Mesenchymal stem cell (in vitro differentiated cells and primary cell): Measurements from ENCODE around the gene TMEM98.
A peak's percentile ranks its signal among the peaks of the same experiment; 100 is the strongest.
"Not testable (repeated sequence)": the region's sequence is repeated elsewhere in the genome, so short reads cannot be mapped to it uniquely, and the experiment has no call there.

Experiments
- DNase-seq: peaks from one replicate; pipeline ENCODE4 v3.0.0-alpha.2; 2013
- H2AFZ ChIP-seq: one replicate; pipeline ENCODE4 v1.6.1; 2013; ENCODE audit warnings: low read depth, mild to moderate bottlenecking, control low read depth, inconsistent platforms, low read length, moderate library complexity
- H2AK5ac ChIP-seq: 2 replicates; pipeline ENCODE4 v1.6.1; 2013; ENCODE audit warnings: low read length, moderate library complexity, mild to moderate bottlenecking, inconsistent platforms; ENCODE audit not compliant: severe bottlenecking
- H2BK120ac ChIP-seq: one replicate; pipeline ENCODE4 v1.6.1; 2013; ENCODE audit warnings: low read depth, mild to moderate bottlenecking, inconsistent platforms, low read length, moderate library complexity
- H2BK12ac ChIP-seq, 2 experiments: one replicate each; pipeline ENCODE4 v1.6.1; 2013; ENCODE audit warnings: inconsistent platforms in 2 of 2, low read length in 2 of 2, mild to moderate bottlenecking in 2 of 2, moderate library complexity in 2 of 2, control low read depth in 1 of 2
- H2BK15ac ChIP-seq: one replicate; pipeline ENCODE4 v1.6.1; 2013; ENCODE audit warnings: mild to moderate bottlenecking, low read depth, inconsistent platforms; ENCODE audit not compliant: poor library complexity, severe bottlenecking
- H2BK5ac ChIP-seq: 2 replicates; pipeline ENCODE4 v1.6.1; 2013; ENCODE audit warnings: low read depth, mild to moderate bottlenecking, low read length, control low read depth, inconsistent platforms; ENCODE audit not compliant: poor library complexity, severe bottlenecking
- H3K14ac ChIP-seq, 2 experiments: one replicate each; pipeline ENCODE4 v1.6.1; 2013; ENCODE audit warnings: inconsistent platforms in 2 of 2, low read length in 2 of 2, control low read depth in 1 of 2, mild to moderate bottlenecking in 1 of 2, moderate library complexity in 1 of 2
- H3K18ac ChIP-seq, 2 experiments: one replicate each; pipeline ENCODE4 v1.6.1; 2013; ENCODE audit warnings: inconsistent platforms in 2 of 2, low read length in 2 of 2, control low read depth in 1 of 2, low read depth in 1 of 2, mild to moderate bottlenecking in 1 of 2
- H3K23ac ChIP-seq, 2 experiments: one replicate each; pipeline ENCODE4 v1.6.1; 2013; ENCODE audit warnings: inconsistent platforms in 2 of 2, low read length in 2 of 2, mild to moderate bottlenecking in 2 of 2, moderate library complexity in 2 of 2, control low read depth in 1 of 2
- H3K27ac ChIP-seq: 2 replicates; pipeline ENCODE4 v1.5.1; 2013; ENCODE audit warnings: mild to moderate bottlenecking, moderate library complexity, low read length, control low read depth, inconsistent platforms; ENCODE audit not compliant: poor library complexity, severe bottlenecking
- H3K27me3 ChIP-seq, 2 experiments: 2 replicates each; pipeline versions ENCODE4 v1.6.1 to v1.7.0; 2013; ENCODE audit warnings: low read length in 2 of 2, mild to moderate bottlenecking in 2 of 2, moderate library complexity in 2 of 2, control low read depth in 1 of 2, inconsistent platforms in 1 of 2; ENCODE audit not compliant: control insufficient read depth in 1 of 2, insufficient read depth in 1 of 2
- H3K36me3 ChIP-seq, 2 experiments: 2 replicates each; pipeline versions ENCODE4 v1.6.1 to v1.7.0; 2013; ENCODE audit warnings: low read length in 2 of 2, control low read depth in 1 of 2, inconsistent platforms in 1 of 2, low read depth in 1 of 2, mild to moderate bottlenecking in 1 of 2; ENCODE audit not compliant: insufficient read depth in 2 of 2, control insufficient read depth in 1 of 2
- H3K4ac ChIP-seq, 2 experiments: one replicate each; pipeline ENCODE4 v1.6.1; 2013; ENCODE audit warnings: inconsistent platforms in 2 of 2, low read length in 2 of 2, mild to moderate bottlenecking in 2 of 2, moderate library complexity in 2 of 2, control low read depth in 1 of 2, low read depth in 1 of 2
- H3K4me1 ChIP-seq: 2 replicates; pipeline ENCODE4 v1.6.1; 2013; ENCODE audit warnings: low read depth, low read length, control low read depth; ENCODE audit not compliant: control insufficient read depth, insufficient read depth
- H3K4me2 ChIP-seq: 2 replicates; pipeline ENCODE4 v1.6.1; 2013; ENCODE audit warnings: low read length, mild to moderate bottlenecking, inconsistent platforms; ENCODE audit not compliant: poor library complexity, severe bottlenecking
- H3K4me3 ChIP-seq, 2 experiments: 2 replicates each; pipeline versions ENCODE4 v1.5.1 to v1.7.0; 2013; ENCODE audit warnings: low read length in 2 of 2, mild to moderate bottlenecking in 2 of 2, control low read depth in 1 of 2, low read depth in 1 of 2; ENCODE audit not compliant: insufficient read depth in 1 of 2
- H3K79me1 ChIP-seq: replicated peaks from 2 replicates; pipeline ENCODE4 v1.6.1; 2013; ENCODE audit warnings: mild to moderate bottlenecking, control low read depth, low read length, inconsistent platforms; ENCODE audit not compliant: poor library complexity, severe bottlenecking
- H3K9ac ChIP-seq: 2 replicates; pipeline ENCODE4 v1.7.0; 2013; ENCODE audit warnings: mild to moderate bottlenecking, low read length, moderate library complexity
- H3K9me3 ChIP-seq: 2 replicates; pipeline ENCODE4 v1.7.0; 2013; ENCODE audit warnings: mild to moderate bottlenecking, low read length; ENCODE audit not compliant: control insufficient read depth
- H4K8ac ChIP-seq: one replicate; pipeline ENCODE4 v1.6.1; 2013; ENCODE audit warnings: inconsistent platforms, mild to moderate bottlenecking, low read length, moderate library complexity
- H4K91ac ChIP-seq: one replicate; pipeline ENCODE4 v1.6.1; 2013; ENCODE audit warnings: mild to moderate bottlenecking, low read length, inconsistent platforms
- WGBS: methylation state at CpG from one replicate; pipeline ENCODE4 v1.1.7; 2013; ENCODE audit warnings: mixed read lengths; 5-methylcytosine and 5-hydroxymethylcytosine counted together

TMEM98 gene

GRCh38 chr17:32926183-32926582 is 1.8 kb upstream of the TMEM98 start:
- H2AK5ac ChIP-seq = no peak overlapping the region
- H2BK5ac ChIP-seq = no peak overlapping the region
- H3K18ac ChIP-seq = no peak overlapping the region
- H3K14ac ChIP-seq = no peak overlapping the region
- peaks cover under 1 to 3% of the 10 kb centered on the region in 2 experiments for H3K36me3 ChIP-seq
- H4K91ac ChIP-seq = no peak overlapping the region
- peaks cover 3% of the 10 kb centered on the region for H3K79me1 ChIP-seq
- no peak overlapping the region for H2AFZ ChIP-seq
- no peak overlapping the region for H2BK15ac ChIP-seq
- no peaks in the 10 kb centered on the region for H3K9me3 ChIP-seq
- no peak overlapping the region for H3K9ac ChIP-seq
- WGBS = 98% methylated on average over 5 of the region's 5 CpGs
- no peak overlapping the region for H2BK120ac ChIP-seq
- peaks cover 6% of the 10 kb centered on the region for H3K4me1 ChIP-seq
- no peak overlapping the region for H2BK12ac ChIP-seq
- no peak overlapping the region for H3K4ac ChIP-seq
- no peaks in the 10 kb centered on the region for H3K27me3 ChIP-seq
- no peak overlapping the region for H3K23ac ChIP-seq
- no peak for DNase-seq
- no peak overlapping the region for H3K4me3 ChIP-seq
- H4K8ac ChIP-seq = no peak overlapping the region
- no peak overlapping the region for H3K4me2 ChIP-seq
- H3K27ac ChIP-seq = no peak overlapping the region

GRCh38 chr17:32926789-32927188 is 1.2 kb upstream of the TMEM98 start:
- H3K4me3 ChIP-seq, H4K91ac ChIP-seq, H3K4me2 ChIP-seq, H3K79me1 ChIP-seq, H2AFZ ChIP-seq, H3K14ac ChIP-seq, H3K23ac ChIP-seq, H3K4me1 ChIP-seq, H3K27ac ChIP-seq, H2BK15ac ChIP-seq, H2BK120ac ChIP-seq, DNase-seq, H2BK5ac ChIP-seq, H3K36me3 ChIP-seq, H3K9me3 ChIP-seq, H3K27me3 ChIP-seq, H3K9ac ChIP-seq, H2BK12ac ChIP-seq, H3K4ac ChIP-seq: not testable (repeated sequence)
- H2AK5ac ChIP-seq = peak overlapping the region; percentile 38
- 98% methylated on average over 7 of the region's 8 CpGs for WGBS
- H4K8ac ChIP-seq = peak overlapping the region; percentile 83
- peak overlapping the region in 1 of 2 experiments; percentile 90 for H3K18ac ChIP-seq

GRCh38 chr17:32927201-32927723 is 691 bp upstream of the TMEM98 start:
- Histone ChIP-seq H3K14ac (no peak overlapping the region), H4K8ac (peak overlapping the region; percentile 83), H3K9me3 (no peaks in the 10 kb centered on the region), H3K27ac (no peak overlapping the region), H2BK15ac (no peak overlapping the region), H3K36me3 (peaks cover 4 to 11% of the 10 kb centered on the region in 2 experiments), H2BK12ac (peak overlapping the region in 1 of 2 experiments; percentile 40), H3K9ac (peak overlapping the region; percentile 71), H2BK120ac (peak overlapping the region; percentile 98), H2AK5ac (peak overlapping the region; percentile 38), H3K4me3 (peak overlapping the region; percentile 61 to 81), H2BK5ac (no peak overlapping the region), H3K4me2 (peak overlapping the region; percentile 92), H3K79me1 (peaks cover 6% of the 10 kb centered on the region), H3K18ac (peak overlapping the region in 1 of 2 experiments; percentile 90), H3K4ac (peak overlapping the region; percentile 0 to 5), H2AFZ (peak overlapping the region; percentile 84), H4K91ac (peak overlapping the region; percentile 20), H3K4me1 (peaks cover 8% of the 10 kb centered on the region), H3K23ac (no peak overlapping the region), H3K27me3 (no peaks in the 10 kb centered on the region)
- peak; percentile 42 for DNase-seq
- 29% methylated on average over 10 of the region's 11 CpGs for WGBS

GRCh38 chr17:32928586-32929535 is 908 bp downstream of the TMEM98 start:
- H3K4me2 ChIP-seq = peak overlapping the region; percentile 69
- H2BK120ac ChIP-seq = peak overlapping the region; percentile 98
- DNase-seq = peak; percentile 50
- H3K27me3 ChIP-seq = no peaks in the 10 kb centered on the region
- H3K36me3 ChIP-seq = peaks cover 11 to 27% of the 10 kb centered on the region in 2 experiments
- H2AFZ ChIP-seq = peak overlapping the region; percentile 15
- H3K4me1 ChIP-seq = peaks cover 8% of the 10 kb centered on the region
- peak overlapping the region; percentile 35 to 90 for H3K14ac ChIP-seq
- 13% methylated on average over 17 of the region's 19 CpGs for whole genome bisulfite sequencing
- H4K8ac ChIP-seq = peak overlapping the region; percentile 86
- H3K23ac ChIP-seq = peak overlapping the region; percentile 53 to 74
- peak overlapping the region; percentile 91 for H4K91ac ChIP-seq
- peak overlapping the region; percentile 94 to 96 for H3K18ac ChIP-seq
- H2BK15ac ChIP-seq = peak overlapping the region; percentile 95
- H3K79me1 ChIP-seq = peaks cover 15% of the 10 kb centered on the region
- peak overlapping the region; percentile 71 to 94 for H3K4ac ChIP-seq
- peak overlapping the region; percentile 81 to 83 for H3K4me3 ChIP-seq
- H3K9me3 ChIP-seq = no peaks in the 10 kb centered on the region
- peak overlapping the region; percentile 89 for H3K9ac ChIP-seq
- H3K27ac ChIP-seq = peak overlapping the region; percentile 42
- peak overlapping the region; percentile 0 to 90 for H2BK12ac ChIP-seq
- peak overlapping the region; percentile 14 for H2AK5ac ChIP-seq
- peak overlapping the region; percentile 71 for H2BK5ac ChIP-seq
